Omental fat pad (tissue), 4 donors: ENCODE data around the gene RNU5D-1. TPM values are rescaled to one million over a fixed set of nuclear protein-coding genes. Genes with fewer than 3 reads are reported as not detected.

Source experiments
- ATAC-seq: fragments of 150-250 bp; one replicate; pipeline ENCODE4 v1.9.1; 2016; ENCODE audit warnings: mild to moderate bottlenecking, moderate library complexity; ENCODE audit not compliant: low FRiP score
- DNase-seq: peaks from one replicate; pipeline ENCODE4 v3.0.0-alpha.2; 2019; ENCODE audit warnings: low spot score
- total RNA-seq, 4 donors: library from RNA; depleted of rRNA; stranded (reverse); fragments of >200 nt; gene quantifications; one replicate each; pipeline ENCODE4 v1.1.0, GENCODE V29; 2016
- TF ChIP-seq, protein P1 (sequence below), 3 donors: fragments of 450-650 bp; IDR thresholded peaks; one replicate each; pipeline ENCODE4 v1.5.1; 2016 to 2017; ENCODE audit warnings: antibody characterized with exemption in 3 of 3, mild to moderate bottlenecking in 3 of 3, moderate library complexity in 2 of 3

RNU5D-1 gene
- total RNA-seq, 4 donors from 2014 or later = not detected

DNA sequence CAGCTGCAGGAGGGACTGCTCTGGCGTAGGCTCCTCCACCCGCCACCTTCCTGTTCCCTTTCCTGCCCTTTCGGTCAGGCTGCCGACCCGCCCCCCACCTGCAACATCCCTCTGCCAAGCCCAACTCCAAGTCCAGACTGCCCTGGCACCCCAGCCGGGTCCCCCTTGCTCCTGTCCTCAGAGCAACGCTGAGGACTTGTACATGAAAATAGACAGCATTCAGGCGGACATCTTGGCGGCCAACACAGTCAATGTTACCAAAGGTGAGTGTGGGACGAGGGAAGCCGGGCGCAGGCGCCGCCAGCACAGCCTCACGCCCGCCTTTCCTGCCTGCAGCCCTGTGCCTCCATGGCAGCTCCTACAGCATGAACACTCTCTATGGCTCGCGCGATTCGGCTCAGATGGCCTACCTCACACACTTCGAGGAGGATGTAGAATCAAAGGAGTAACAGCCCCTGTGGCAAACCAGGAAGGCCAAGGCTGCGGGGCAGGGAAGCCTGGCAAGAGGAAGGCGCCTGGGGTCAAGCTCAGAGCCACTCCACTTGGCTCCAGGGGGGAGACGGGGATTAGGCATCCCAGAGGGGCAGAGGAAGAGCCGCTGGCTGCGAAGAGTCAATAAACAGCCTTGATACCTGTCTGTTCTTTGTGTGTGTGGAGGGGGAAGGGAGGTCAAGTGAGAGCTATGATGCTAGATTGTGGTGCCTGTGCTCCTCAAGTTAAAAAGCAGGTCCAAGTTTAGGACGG lies 5.8 kb downstream of the RNU5D-1 start:
- TF ChIP-seq, protein P1, sequence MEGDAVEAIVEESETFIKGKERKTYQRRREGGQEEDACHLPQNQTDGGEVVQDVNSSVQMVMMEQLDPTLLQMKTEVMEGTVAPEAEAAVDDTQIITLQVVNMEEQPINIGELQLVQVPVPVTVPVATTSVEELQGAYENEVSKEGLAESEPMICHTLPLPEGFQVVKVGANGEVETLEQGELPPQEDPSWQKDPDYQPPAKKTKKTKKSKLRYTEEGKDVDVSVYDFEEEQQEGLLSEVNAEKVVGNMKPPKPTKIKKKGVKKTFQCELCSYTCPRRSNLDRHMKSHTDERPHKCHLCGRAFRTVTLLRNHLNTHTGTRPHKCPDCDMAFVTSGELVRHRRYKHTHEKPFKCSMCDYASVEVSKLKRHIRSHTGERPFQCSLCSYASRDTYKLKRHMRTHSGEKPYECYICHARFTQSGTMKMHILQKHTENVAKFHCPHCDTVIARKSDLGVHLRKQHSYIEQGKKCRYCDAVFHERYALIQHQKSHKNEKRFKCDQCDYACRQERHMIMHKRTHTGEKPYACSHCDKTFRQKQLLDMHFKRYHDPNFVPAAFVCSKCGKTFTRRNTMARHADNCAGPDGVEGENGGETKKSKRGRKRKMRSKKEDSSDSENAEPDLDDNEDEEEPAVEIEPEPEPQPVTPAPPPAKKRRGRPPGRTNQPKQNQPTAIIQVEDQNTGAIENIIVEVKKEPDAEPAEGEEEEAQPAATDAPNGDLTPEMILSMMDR (IDR thresholded peaks at IDR 0.05) = no peak
- DNase-seq (no peak), ATAC-seq (no peak)

DNA sequence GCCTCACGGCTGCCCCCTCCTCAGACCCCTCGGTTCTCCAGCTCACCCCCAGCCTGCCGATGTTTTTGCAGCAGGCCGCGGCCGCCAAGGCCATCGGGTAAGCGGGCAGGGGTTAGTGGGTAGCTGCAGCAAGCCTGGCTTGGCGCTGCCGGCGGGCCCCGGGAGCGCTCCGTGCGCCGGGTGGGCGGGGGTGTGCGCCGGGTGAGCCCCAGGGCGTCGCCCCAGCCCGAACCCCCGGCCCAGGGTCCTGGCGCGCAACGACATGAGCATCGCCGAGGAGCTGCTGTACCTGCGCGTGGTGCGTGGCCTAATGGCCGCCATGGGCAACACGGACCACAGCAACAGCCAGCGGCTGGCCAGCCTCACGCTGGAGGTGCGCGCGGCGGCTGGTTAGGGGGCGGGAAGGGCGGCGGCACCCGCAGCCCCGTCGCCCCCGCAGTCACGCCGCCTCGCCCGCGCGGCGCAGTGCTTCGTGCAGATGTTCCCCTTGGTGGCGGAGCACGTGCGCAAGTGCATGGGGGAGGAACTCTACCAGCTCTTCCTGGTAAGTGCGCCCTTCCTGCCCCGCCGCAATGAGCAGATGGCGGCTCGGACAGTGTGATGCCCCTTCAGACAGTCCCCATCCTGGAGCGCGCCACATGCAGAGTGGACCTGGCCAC lies 6.5 kb downstream of the RNU5D-1 start:
- DNase-seq = no peak
- no peak for ATAC-seq
- TF ChIP-seq, protein P1 (IDR thresholded peaks at IDR 0.05) = no peak

DNA sequence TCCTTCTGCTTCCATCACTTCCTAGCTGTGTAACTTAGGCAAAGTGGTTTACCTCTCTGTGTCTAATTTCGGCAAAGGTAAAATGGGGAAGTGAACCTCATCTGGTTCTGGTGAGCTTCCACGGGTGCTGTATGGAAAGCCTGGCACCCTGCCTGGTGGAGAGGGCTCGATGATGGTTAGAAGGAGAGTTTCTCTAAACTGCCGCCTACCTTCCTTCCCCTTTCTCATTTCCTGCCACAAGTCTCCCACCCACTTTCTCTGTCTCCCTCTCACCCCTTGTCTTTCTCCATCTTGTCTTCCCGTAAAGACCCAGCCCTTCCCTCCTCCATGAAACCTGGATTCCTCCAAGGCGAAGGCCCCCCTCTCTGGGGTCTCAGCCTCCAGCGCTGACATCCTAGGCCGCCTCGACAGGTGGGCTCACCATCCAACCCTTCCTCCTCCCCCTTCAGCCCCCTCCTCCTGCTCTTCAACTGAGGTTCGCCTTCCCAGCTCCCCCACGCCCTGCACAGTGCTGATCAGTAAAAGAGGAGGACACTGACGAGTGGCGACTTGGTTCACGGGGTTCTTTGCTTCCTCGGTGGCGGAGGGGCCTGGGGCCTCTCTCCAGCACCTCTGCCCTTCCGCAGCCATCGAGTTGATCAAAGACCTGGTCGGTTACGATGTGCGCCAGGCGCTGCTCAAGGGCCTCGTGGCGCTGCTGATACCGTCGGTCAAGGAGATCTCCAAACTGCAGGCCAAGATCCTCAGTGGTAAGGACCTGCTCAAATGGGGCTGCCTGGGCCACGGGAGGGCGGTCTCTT lies 7.3 kb downstream of the RNU5D-1 start:
- TF ChIP-seq, protein P1 (IDR thresholded peaks at IDR 0.05) = no peak
- ATAC-seq (no peak), DNase-seq (no peak)

DNA sequence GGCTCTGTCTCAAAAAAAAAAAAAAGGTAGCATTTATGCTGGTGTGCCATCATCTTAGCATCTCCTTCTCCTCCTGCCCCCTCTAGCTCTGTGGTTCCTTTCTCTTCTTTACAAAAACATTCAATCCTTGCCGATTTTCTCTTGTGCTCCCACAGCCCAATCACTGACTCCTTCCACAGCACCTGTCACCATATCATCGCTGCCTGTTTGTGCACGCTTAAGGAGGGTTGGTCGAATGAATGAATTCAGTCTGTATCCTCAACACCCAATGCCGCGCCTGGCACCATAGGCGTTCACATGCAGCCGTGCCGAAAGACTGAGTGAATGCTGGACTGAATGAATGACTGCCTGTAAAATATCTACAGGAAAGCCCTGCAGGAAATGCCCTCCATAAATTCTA lies 7.9 kb downstream of the RNU5D-1 start:
- DNase-seq (no peak), ATAC-seq (no peak)
- TF ChIP-seq, protein P1 (IDR thresholded peaks at IDR 0.05) = no peak

DNA sequence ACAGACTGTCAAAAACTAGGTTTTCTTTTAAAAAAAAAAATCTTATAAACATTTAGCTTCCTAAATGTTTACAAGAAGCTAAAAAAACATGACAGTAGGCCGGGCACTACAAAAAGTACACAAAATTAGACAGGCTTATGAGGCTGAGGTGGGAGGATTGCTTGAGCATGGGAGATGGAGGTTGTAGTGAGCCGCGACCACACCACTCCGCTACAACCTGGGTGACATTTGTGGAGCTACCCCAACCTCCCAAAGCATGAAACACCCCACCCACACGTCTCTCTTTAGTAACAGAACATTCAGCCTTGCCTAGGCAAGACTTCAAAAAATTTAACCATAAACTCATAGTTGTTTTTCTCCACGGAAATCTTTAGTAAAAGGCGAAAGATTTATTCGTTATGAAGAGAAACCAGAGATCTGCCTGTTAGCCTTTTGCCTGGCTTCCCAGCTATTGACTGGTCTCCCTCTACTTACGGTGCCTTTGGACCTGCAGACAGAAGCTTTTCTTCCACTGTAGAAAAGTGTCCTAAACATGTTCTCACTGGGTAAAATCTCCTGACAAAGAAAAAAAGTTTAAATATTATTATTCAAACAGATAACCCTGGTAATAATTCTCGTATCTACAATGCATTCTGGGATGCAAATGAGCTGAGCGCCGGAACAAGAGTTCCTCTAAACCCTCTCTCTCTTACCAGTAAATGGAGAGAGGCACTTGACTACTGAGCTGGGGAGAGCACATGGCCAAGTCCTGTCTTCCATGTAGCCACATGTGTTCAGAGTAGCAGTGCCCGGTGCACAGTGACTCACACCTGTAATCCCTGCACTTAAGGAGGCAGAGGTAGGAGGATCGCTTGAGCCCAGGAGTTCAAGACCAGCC lies 9.2 kb downstream of the RNU5D-1 start:
- TF ChIP-seq, protein P1 (IDR thresholded peaks at IDR 0.05) = no peak
- DNase-seq (no peak), ATAC-seq (peak; percentile 67)

DNA sequence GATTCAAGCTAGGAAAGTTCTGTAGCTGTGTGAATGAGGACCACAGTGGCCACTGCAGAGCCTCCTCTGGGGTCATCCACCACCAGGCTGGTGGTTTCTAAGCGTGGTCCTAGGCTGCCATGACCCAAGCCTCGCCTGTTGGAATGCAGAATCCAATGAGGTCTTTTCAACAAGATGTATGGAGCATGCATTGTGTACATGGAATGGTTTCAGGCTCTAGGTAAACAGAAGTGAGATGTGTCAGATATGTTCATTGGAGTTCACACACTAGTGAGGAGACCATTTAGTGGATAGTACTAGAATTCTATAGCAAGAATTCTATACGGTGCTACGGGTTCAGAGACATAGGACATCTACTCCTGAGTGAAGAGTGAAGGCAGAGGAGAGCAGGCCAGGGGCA lies 10.7 kb downstream of the RNU5D-1 start:
- TF ChIP-seq, protein P1 (IDR thresholded peaks at IDR 0.05) = no peak
- ATAC-seq = no peak

More for the DNA sequence above, 10.7 kb downstream of the RNU5D-1 start:
- DNase-seq = no peak
